Stimulated activated CD8-positive, alpha-beta memory T cell treated with anti-CD3 and anti-CD28 coated beads, Interleukin-15, amount 100 ng/mL, for 48 hours (primary cell): ENCODE data around the gene POU2F1.
"Not testable (repeated sequence)": the region's sequence is repeated elsewhere in the genome, so short reads cannot be mapped to it uniquely, and the experiment has no call there.

Experiments used
- DNase-seq, 2 donors: peaks; one replicate each; pipeline ENCODE4 v3.0.0-alpha.2; 2020; ENCODE audit warnings: low read depth in 2 of 2

POU2F1 gene

GRCh38 chr1:167205306-167206050, 15.2 kb upstream of the POU2F1 start:
- not testable (repeated sequence) for DNase-seq

- DNase-seq = no peak
Observed at GRCh38 chr1:167206166-167206835, 14.4 kb upstream of the POU2F1 start.

- no peak for DNase-seq
Observed at GRCh38 chr1:167207940-167208623, 12.6 kb upstream of the POU2F1 start.

- no peak for DNase-seq
Observed at GRCh38 chr1:167208624-167208976, 12.1 kb upstream of the POU2F1 start.

GRCh38 chr1:167209044-167209443, 11.6 kb upstream of the POU2F1 start:
- no peak for DNase-seq

GRCh38 chr1:167210966-167211674, 9.6 kb upstream of the POU2F1 start:
- no peak for DNase-seq

- DNase-seq = no peak
Observed at GRCh38 chr1:167212025-167212424, 8.7 kb upstream of the POU2F1 start.

GRCh38 chr1:167216809-167217208, 3.9 kb upstream of the POU2F1 start:
- DNase-seq = no peak

GRCh38 chr1:167219194-167219593, 1.5 kb upstream of the POU2F1 start:
- no peak for DNase-seq

GRCh38 chr1:167219646-167220536, 795 bp upstream of the POU2F1 start:
- DNase-seq = peak; percentile 78 to 81

- DNase-seq = no peak
Observed at GRCh38 chr1:167221126-167221737, 546 bp downstream of the POU2F1 start.

GRCh38 chr1:167221738-167222610, 1.3 kb downstream of the POU2F1 start:
- peak; percentile 53 to 56 for DNase-seq

- no peak for DNase-seq
Observed at GRCh38 chr1:167223144-167224103, 2.7 kb downstream of the POU2F1 start.

- DNase-seq = not testable (repeated sequence)
Observed at GRCh38 chr1:167224734-167225235, 4.1 kb downstream of the POU2F1 start.

- no peak for DNase-seq
Observed at GRCh38 chr1:167225920-167226319, 5.2 kb downstream of the POU2F1 start.

- no peak for DNase-seq
Observed at GRCh38 chr1:167227934-167228378, 7.3 kb downstream of the POU2F1 start.

GRCh38 chr1:167229719-167230385, 9.2 kb downstream of the POU2F1 start:
- DNase-seq = no peak

GRCh38 chr1:167230437-167230836, 9.8 kb downstream of the POU2F1 start:
- no peak for DNase-seq
